ENCODE results near the gene ATP1B3. TPM values are rescaled to one million over a fixed set of nuclear protein-coding genes. Genes with fewer than 3 reads are reported as not detected.

Gene ATP1B3
- total RNA-seq, 1 experiment from 2014 or later: 250 TPM

DNA sequence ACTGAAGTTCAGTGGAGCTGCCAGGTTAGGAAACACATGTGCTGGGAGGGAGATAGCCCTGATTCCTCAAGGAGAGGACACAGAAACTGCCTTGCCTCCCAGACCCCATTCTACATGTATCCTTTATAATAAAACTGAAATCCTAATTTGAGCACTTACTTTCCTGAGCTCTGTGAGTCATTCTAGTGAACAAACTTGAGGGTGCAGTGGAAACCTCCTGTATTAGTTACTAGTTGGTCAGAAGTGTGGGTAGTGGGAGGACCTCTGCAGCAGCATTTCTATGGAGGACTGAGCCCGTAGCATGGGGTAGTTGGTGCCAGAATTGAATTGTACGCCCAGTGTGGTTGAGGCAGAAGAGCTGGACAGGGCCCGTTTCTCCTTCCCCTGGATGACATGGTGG is 23.9 kb downstream of the ATP1B3 start:
- Histone ChIP-seq H3K9me3 (ENCODE audit: control insufficient read depth, low read depth, low read length) (peaks cover 9% of the 10 kb centered on the region), H3K4me2 (ENCODE audit: insufficient read depth, insufficient read length, low read length) (no peak overlapping the region), H3K56ac (ENCODE audit: insufficient read length, low read depth, low read length) (no peak overlapping the region), H2BK20ac (ENCODE audit: low read depth, low read length, poor library complexity, severe bottlenecking) (no peak overlapping the region), H3K23ac (ENCODE audit: insufficient read length, low read depth, low read length) (no peak overlapping the region), H2AFZ (ENCODE audit: low read length) (no peak overlapping the region), H2BK5ac (ENCODE audit: insufficient read length, low read length) (no peak overlapping the region), H3T11ph (ENCODE audit: low read length) (no peak overlapping the region), H3K27me3 (ENCODE audit: insufficient read depth, low read length) (no peaks in the 10 kb centered on the region), H2BK120ac (ENCODE audit: low read depth, low read length, poor library complexity, severe bottlenecking) (no peak overlapping the region), H3K14ac (ENCODE audit: insufficient read depth, low read length) (no peak overlapping the region), H3K27ac (ENCODE audit: insufficient read length, low read depth, low read length) (no peak overlapping the region), H3K18ac (ENCODE audit: insufficient read length, low read depth, low read length) (no peak overlapping the region), H3K23me2 (ENCODE audit: insufficient read length, low read depth, low read length, poor library complexity, severe bottlenecking) (no peaks in the 10 kb centered on the region), H4K8ac (replicated peaks; ENCODE audit: insufficient read length, low read depth, low read length) (no peak overlapping the region), H2BK15ac (ENCODE audit: low read depth, low read length) (no peak overlapping the region), H4K5ac (ENCODE audit: insufficient read length, low read depth, low read length) (no peak overlapping the region), H2AK5ac (ENCODE audit: insufficient read length, low read length) (no peak overlapping the region), H3K9ac (ENCODE audit: extremely low read depth, insufficient read length, low read length) (no peak overlapping the region), H3K79me1 (ENCODE audit: insufficient read depth, low read depth, low read length, poor library complexity, severe bottlenecking) (peaks cover 14% of the 10 kb centered on the region), H3K4ac (ENCODE audit: low read depth, low read length) (no peak overlapping the region), H3K4me1 (ENCODE audit: insufficient read depth, low read length) (no peaks in the 10 kb centered on the region), H4K20me1 (ENCODE audit: control insufficient read depth, insufficient read depth, insufficient read length) (no peaks in the 10 kb centered on the region), H4K91ac (ENCODE audit: insufficient read length, low read depth, low read length) (no peak overlapping the region), H3K79me2 (ENCODE audit: insufficient read depth, low read length) (peaks cover 8% of the 10 kb centered on the region; the same call in 1 of the 2 replicates), H2BK12ac (ENCODE audit: insufficient read length, low read depth, low read length) (no peak overlapping the region)
- WGBS (ENCODE audit: extremely low coverage, insufficient read length, low lambda C conversion rate): no CpG with 5 or more reads among the region's 3 CpGs
- Mint-ChIP-seq H3K4me3 (no peak overlapping the region), H3K4me1 (no peaks in the 10 kb centered on the region), H3K27ac (no peak overlapping the region), H3K27me3 (ENCODE audit: low read depth) (no peaks in the 10 kb centered on the region), H3K9me3 (peaks cover 37 to 40% of the 10 kb centered on the region in 2 experiments), H3K36me3 (ENCODE audit: insufficient read depth in 1 of 3, low read depth in 3 of 3) (peaks cover 62 to 73% (median 67%) of the 10 kb centered on the region in 3 experiments)
- DNase-seq: no peak
- TF ChIP-seq, protein P1, sequence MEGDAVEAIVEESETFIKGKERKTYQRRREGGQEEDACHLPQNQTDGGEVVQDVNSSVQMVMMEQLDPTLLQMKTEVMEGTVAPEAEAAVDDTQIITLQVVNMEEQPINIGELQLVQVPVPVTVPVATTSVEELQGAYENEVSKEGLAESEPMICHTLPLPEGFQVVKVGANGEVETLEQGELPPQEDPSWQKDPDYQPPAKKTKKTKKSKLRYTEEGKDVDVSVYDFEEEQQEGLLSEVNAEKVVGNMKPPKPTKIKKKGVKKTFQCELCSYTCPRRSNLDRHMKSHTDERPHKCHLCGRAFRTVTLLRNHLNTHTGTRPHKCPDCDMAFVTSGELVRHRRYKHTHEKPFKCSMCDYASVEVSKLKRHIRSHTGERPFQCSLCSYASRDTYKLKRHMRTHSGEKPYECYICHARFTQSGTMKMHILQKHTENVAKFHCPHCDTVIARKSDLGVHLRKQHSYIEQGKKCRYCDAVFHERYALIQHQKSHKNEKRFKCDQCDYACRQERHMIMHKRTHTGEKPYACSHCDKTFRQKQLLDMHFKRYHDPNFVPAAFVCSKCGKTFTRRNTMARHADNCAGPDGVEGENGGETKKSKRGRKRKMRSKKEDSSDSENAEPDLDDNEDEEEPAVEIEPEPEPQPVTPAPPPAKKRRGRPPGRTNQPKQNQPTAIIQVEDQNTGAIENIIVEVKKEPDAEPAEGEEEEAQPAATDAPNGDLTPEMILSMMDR (conservative IDR thresholded peaks at IDR 0.05): no peak

Data from H9 (cell line).